Testis (tissue), 3 donors: Measurements from ENCODE around the gene CBLN3. TPM values are rescaled to one million over a fixed set of nuclear protein-coding genes. Genes with fewer than 3 reads are reported as not detected.

Experiments used
- DNase-seq: peaks from one replicate; pipeline ENCODE4 v3.0.0-alpha.2; 2019
- H3K27ac ChIP-seq, 2 donors: fragments of 200-600 bp; sonication (generic); one replicate each; pipeline ENCODE4 v1.5.1; 2019
- H3K27me3 ChIP-seq: fragments of 200-600 bp; sonication (generic); one replicate; pipeline ENCODE4 v1.5.1; 2019
- H3K36me3 ChIP-seq: fragments of 200-600 bp; sonication (generic); one replicate; pipeline ENCODE4 v1.5.1; 2017; ENCODE audit warnings: low read depth; ENCODE audit errors: missing control alignments
- H3K4me1 ChIP-seq: fragments of 200-600 bp; sonication (generic); one replicate; pipeline ENCODE4 v1.5.1; 2019
- H3K4me3 ChIP-seq, 2 donors: fragments of 200-600 bp; sonication (generic); one replicate each; pipeline ENCODE4 v1.5.1; 2017 to 2019
- H3K9me3 ChIP-seq: fragments of 200-600 bp; sonication (generic); one replicate; pipeline ENCODE4 v1.5.1; 2017
- CTCF ChIP-seq, 3 experiments: fragments of 450-650 bp in 2 of 3; fragments of 200-600 bp in 1 of 3; sonication (generic) in 1 of 3; IDR thresholded peaks; one replicate each; pipeline ENCODE4 v1.5.1; 2016 to 2019; ENCODE audit warnings: antibody characterized with exemption in 3 of 3, mild to moderate bottlenecking in 2 of 3, moderate library complexity in 1 of 3
- POLR2A ChIP-seq: fragments of 450-650 bp; IDR thresholded peaks from one replicate; pipeline ENCODE4 v1.6.1; 2017; ENCODE audit warnings: antibody characterized with exemption, mild to moderate bottlenecking, moderate library complexity
- WGBS, 2 donors: methylation state at CpG; one replicate each; pipeline ENCODE4 v1.1.5; 2018; 5-methylcytosine and 5-hydroxymethylcytosine counted together
- intact Hi-C: fragments of 100-400 bp; cut with DNase I; formaldehyde crosslinking; loops from one replicate; pipeline ENCODE4 v1.15.1; 2023; ENCODE audit warnings: low total_unique reads
- polyA plus RNA-seq: library from polyadenylated mRNA; stranded (reverse); fragments of 350-450 nt; fragmentation: Illumina TruSeq; extraction: RNeasy Lipid Tissue Mini Kit (QIAGEN cat#74804); gene quantifications from one replicate; pipeline ENCODE4 v1.2.3, GENCODE V29; 2014; ENCODE audit warnings: low read depth, low replicate concordance; ENCODE audit not compliant: insufficient read depth
- total RNA-seq, 2 donors: library from RNA; depleted of rRNA; stranded (reverse); fragments of >200 nt; gene quantifications; one replicate each; pipeline ENCODE4 v1.2.3, GENCODE V29; 2016

The CBLN3 gene
- total and polyA plus RNA-seq, 3 donors from 2014 or later = 9.0 to 17.0 (median 13.5) TPM

GRCh38 chr14:24401810-24402702 is 27.4 kb downstream of the CBLN3 start:
- 55 to 56% methylated on average over 9 of the region's 9 CpGs for WGBS, 2 donors
- H3K27me3 ChIP-seq = no peaks in the 10 kb centered on the region
- TF ChIP-seq POLR2A = no peak
- no peak for TF ChIP-seq CTCF (IDR thresholded peaks at IDR 0.05)
- no peak for DNase-seq
- no peak overlapping the region for H3K4me3 ChIP-seq
- H3K27ac ChIP-seq = peak overlapping the region in 1 of 2 donors; percentile 31
- intact Hi-C loops = no loop called here
- no peaks in the 10 kb centered on the region for H3K9me3 ChIP-seq
- H3K36me3 ChIP-seq = no peaks in the 10 kb centered on the region
- H3K4me1 ChIP-seq = peaks cover 38% of the 10 kb centered on the region

GRCh38 chr14:24399999-24400718 is 29.3 kb downstream of the CBLN3 start:
- Histone ChIP-seq H3K27me3 (no peaks in the 10 kb centered on the region), H3K36me3 (no peaks in the 10 kb centered on the region), H3K4me3 (peak overlapping the region in 1 of 2 donors; percentile 65), H3K27ac (peak overlapping the region; percentile 66 to 69), H3K4me1 (peaks cover 38% of the 10 kb centered on the region), H3K9me3 (no peaks in the 10 kb centered on the region)
- no peak for DNase-seq
- 61 to 62% methylated on average over 4 of the region's 4 CpGs for WGBS, 2 donors
- intact Hi-C loops = no loop called here
- TF ChIP-seq CTCF (IDR thresholded peaks at IDR 0.05) = no peak
- no peak for TF ChIP-seq POLR2A

GRCh38 chr14:24399447-24399822 is 30.0 kb downstream of the CBLN3 start:
- H3K4me3 ChIP-seq = peak overlapping the region; percentile 58 to 65

GRCh38 chr14:24398653-24399446 is 30.6 kb downstream of the CBLN3 start, which contains the start of gene NYNRIN:
TSS of gene NYNRIN (plus strand) at chr14:24399003. CDS start at chr14:24399247, 244 bp downstream.
- TF ChIP-seq POLR2A (no peak), CTCF (IDR thresholded peaks at IDR 0.05) (no peak)
- WGBS, 2 donors = 5 to 11% methylated on average over 10 to 35 of the region's 57 CpGs
- DNase-seq = peak; percentile 68
- Histone ChIP-seq H3K9me3 (no peaks in the 10 kb centered on the region), H3K27ac (peak within 1 kb of the TSS; percentile 66 to 69), H3K4me3 (peak within 1 kb of the TSS; percentile 58 to 65), H3K36me3 (no peaks in the 10 kb centered on the region), H3K27me3 (no peaks in the 10 kb centered on the region), H3K4me1 (peaks cover 32% of the 10 kb centered on the region)
- intact Hi-C loops = no loop called here

More at GRCh38 chr14:24399447-24399822, 30.0 kb downstream of the CBLN3 start:
- peak overlapping the region; percentile 66 to 69 for H3K27ac ChIP-seq
- peaks cover 38% of the 10 kb centered on the region for H3K4me1 ChIP-seq
- no peaks in the 10 kb centered on the region for H3K9me3 ChIP-seq
- no peaks in the 10 kb centered on the region for H3K36me3 ChIP-seq
- intact Hi-C loops = no loop called here
- no peaks in the 10 kb centered on the region for H3K27me3 ChIP-seq
- TF ChIP-seq CTCF (IDR thresholded peaks at IDR 0.05) (no peak), POLR2A (no peak)
- WGBS, 2 donors = 25 to 32% methylated on average over 8 of the region's 8 CpGs
- no peak for DNase-seq
